Hepatic stellate cell (primary cell): ENCODE data around the gene EFHD1.
"Not testable (repeated sequence)": the region's sequence is repeated elsewhere in the genome, so short reads cannot be mapped to it uniquely, and the experiment has no call there.

ENCODE experiments used
- DNase-seq: peaks from one replicate; pipeline ENCODE4 v3.0.0; 2011; ENCODE audit warnings: low spot score

EFHD1 gene

DNA sequence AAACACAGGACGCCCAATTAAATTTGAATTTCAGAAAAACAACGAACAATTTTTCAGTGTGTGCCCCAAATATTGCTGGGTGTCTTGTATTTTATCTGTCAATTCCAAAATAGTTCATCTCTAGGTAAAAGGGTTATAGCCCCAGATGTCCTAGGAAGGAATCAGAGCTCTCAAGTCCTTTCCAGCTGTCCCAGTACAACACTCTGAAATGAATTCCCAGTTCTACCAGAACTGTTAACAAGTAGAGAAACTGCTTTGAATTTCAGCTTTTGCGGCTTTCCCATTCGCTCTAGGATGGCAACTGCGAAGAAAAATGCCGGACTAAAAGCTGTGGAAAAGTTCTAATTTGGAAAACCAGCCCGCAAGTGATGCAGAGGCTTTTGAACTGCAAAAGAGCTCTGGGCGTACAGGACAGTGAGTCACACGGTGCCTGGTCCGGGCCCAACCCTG lies 63.2 kb downstream of the EFHD1 start:
- DNase-seq = no peak

DNA sequence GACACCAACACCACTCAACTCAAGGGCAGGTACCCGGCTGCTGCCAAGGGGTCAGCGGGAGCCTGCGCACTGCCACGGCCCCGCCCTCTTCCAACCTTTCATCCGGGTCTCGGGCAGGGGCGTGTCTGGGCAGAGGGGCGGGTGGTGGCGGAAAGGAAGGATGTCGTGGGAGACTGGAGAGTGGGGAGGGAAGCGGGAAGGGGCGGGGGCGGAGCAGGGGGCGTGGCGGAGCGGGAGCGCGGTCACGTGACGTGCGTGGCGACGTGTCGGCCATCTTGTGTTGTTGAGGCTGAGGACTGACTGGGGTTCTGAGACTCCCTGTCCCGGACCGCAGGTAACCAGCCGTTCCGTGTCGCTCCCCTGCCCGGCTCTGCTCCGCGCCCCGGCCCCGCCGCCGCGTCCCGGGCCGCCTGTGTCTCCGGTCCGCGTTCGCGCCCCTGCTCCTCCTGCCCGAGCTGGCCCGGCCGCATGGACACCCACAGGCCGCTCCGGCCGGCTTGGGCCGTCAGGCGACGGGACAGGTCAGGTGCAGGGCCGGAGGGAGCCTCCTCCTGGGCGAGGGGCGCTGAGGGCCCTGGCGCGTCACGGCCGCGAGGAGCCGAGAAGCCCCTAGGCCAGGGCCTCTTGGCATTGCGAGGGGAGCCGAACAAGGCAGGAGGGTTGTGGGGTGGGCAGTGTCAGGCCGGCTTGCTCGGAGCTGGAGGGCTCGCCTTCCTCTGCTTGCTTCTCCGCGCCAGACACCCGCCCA lies 63.8 kb downstream of the EFHD1 start, which contains the start of gene GIGYF2:
Gene GIGYF2, plus strand, starts transcription at position 273 of the 748 bp plus-strand sequence. CDS start 37,867 bp downstream, outside the sequence.
- peak; percentile 93 for DNase-seq

DNA sequence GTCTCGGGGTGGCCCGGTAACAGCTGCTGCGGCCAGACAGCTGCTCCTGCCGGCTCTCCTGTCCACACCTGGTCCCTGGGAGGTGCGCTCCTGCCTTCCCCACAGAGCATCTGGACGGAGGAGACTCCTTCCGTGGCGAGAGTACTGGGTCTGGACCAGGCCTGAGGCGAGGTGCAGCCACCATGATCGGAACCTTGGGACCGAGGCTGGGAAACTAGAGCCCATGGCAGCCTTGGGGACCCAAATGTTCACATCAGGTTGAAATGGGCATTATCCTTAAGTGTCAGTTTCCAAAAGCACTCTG lies 64.4 kb downstream of the EFHD1 start:
- no peak for DNase-seq

DNA sequence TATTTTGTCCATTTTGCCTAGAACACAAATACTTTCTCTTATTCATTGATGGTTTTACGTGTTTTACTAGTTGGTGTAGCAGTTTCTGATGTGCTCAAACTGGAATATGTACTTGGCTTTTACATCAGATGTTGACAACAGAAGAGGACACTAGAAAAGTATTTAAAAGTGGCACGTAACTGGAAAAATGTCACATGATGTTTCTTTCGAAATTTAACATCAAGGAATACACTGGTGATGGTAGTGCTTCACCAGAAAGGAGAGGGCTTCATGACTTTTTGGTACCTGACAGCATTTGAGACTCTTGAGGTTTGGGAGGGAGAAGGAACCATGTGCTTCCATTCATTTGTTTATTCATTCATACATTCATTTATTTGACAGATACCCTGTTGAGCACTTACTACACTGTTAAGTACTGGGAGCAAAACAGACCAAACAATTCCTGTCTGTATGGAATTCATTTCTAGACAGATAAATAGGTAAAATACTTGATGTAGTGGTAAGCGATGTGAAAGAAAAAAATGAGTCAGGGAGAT lies 65.2 kb downstream of the EFHD1 start:
- no peak for DNase-seq

DNA sequence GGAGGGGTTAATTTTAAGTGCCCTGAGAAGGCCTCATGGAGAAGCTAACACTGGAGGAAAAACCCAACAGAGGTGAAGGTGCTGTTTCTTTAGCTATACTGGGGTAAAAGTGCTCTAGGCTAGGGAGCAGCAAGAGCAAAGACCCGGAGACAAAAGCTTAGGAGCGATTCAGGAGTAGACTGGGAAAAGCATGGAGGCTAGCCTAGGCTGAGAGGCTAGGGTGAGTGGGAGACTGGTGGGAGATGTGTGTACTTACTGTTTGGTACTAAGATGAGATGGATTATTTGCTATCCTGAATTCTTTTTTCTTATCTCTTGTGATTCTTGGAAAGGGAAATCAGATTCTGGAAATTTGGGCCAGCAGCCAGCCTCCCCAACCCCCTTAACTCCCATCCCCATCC lies 65.7 kb downstream of the EFHD1 start:
- no peak for DNase-seq

DNA sequence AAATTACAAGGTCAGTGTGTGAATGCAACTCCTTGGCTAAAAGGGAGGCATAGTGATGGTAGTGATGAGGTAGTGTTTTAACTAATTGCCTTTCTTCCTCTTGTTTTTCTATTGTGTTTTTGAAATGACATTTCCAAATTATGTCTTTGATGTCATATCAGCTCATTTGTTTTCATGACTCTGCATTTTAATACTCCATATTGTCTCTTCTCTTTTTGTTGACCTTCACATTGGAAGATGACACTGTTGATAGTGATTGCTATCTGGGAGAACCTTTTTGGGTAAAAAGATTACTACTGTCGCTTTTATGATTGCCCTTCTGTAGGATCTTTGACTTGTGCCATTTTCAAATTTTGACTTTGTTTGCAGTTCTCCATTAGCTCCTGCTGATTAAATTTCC lies 66.8 kb downstream of the EFHD1 start:
- no peak for DNase-seq

DNA sequence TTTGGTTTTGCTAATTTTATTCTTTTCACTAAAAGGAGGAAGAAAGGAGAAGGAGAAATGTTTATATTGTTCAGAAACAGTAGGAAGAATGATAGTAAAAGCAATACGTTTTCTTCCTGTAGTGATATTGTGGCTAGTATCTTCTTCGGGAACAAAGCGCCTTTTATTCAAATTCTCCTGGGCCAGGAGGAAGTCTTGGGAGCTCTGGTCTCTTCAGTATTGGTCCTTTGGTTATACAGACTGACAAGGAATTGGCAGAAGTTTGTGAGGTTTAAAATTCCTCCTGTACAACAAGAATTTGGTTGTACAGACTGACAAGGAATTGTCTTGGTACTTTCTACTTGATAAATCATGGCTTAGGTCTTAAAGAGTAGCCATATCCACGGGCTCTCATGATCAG lies 73.7 kb downstream of the EFHD1 start:
- DNase-seq = no peak

DNA sequence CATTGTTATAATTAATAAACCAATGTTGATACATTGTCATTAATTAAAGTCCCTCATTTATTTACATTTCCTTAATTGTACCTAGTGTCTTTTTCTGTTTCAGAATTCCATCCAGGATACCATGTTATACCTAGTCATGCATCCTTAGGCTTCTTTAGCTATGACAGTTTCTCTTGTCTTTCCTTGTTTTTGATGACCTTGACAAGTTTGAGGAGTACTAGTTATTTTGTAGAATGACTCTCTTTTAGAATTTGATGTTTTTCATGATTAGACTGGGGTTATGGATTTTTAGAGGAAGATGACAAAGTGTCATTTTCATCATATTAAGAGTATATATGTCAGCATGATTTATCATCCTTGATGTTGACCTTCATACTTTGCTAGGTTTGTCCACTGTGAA lies 80.1 kb downstream of the EFHD1 start:
- no peak for DNase-seq

DNA sequence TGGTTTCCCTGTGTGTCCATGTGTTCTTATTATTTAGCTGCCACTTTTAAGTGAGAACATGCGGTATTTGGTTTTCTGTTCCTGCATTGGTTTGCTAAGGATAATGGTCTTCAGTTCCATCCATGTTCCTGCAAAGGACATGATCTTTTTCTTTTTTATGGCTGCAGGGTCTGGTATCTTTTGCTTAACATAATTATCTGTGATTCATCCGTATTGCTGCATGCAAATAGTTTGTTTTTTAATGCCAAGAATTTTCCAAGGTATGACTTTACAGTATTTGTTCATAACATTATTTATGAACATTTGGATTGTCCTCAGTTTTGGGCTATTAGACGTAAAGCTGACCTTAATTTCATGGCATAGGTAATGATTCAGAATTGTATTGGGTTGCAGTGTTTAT lies 81.6 kb downstream of the EFHD1 start:
- DNase-seq = no peak

DNA sequence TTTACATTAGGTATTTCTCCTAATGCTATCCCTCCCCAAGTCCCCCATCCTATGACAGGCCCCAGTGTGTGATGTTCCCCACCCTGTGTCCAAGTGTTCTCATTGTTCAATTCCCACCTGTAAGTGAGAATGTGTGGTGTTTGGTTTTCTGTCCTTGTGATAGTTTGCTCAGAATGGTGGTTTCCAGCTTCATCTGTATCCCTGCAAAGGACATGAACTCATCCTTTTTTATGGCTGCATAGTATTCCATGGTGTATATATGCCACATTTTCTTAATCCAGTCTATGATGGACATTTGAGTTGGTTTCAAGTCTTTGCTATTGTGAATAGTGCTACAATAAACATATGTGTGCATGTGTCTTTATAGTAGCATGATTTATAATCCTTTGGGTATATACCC lies 86.7 kb downstream of the EFHD1 start:
- not testable (repeated sequence) for DNase-seq

DNA sequence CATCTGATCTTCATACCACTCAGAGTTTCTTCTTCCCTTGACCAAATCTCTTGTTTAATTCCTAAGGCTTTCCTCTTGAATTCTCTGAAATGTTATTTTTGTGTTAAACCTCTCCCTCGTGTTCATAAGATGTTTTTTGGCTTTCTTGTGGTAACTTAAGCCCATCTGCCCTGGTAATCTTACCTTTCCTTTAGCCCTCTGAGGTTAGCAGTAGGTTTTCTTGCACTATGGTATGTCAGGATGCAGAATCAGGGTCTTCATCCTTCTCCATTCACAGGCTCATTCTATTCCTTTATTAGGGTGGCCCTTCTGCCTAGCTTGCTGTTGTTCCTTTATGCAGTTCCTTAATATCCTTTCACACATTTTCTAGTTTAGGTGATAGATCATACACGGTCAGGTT lies 87.9 kb downstream of the EFHD1 start:
- DNase-seq = no peak

DNA sequence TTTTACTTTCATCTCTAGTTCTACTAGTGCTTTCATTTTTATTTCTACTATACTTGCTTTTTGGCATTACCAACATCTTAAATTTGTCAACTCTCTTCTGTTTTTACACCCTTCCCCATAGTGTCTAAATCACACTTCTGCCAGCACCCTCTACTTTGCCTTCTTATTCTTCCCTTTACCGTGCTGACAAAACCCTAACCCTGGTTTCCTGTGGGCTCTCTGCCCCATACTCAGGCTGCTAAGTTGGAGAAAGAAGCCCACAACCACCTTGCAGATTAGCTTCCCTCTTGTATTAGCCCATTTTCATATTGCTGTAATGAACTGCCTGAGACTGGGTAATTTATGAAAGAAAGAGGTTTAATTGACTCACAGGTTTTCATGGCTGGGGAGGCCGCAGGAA lies 88.5 kb downstream of the EFHD1 start:
- DNase-seq = no peak

DNA sequence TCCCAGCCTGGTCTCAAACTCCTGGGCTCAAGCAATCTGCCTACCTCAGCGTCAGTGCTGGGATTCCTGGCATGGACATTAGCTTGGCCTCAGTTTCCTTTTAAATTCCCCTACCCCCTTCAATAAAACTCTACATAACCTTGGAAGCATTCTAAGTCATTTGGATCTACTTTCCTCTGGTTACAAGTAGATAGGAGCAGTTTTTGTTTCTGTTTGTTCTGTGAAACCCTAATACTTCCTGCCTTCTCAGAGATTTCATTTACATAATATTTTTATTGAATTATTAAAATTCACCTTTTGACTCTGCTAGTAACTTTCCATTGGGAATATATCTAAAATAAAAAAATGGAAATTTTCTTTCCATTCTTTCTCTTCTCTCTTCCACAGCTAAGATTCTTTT lies 89.6 kb downstream of the EFHD1 start:
- no peak for DNase-seq

DNA sequence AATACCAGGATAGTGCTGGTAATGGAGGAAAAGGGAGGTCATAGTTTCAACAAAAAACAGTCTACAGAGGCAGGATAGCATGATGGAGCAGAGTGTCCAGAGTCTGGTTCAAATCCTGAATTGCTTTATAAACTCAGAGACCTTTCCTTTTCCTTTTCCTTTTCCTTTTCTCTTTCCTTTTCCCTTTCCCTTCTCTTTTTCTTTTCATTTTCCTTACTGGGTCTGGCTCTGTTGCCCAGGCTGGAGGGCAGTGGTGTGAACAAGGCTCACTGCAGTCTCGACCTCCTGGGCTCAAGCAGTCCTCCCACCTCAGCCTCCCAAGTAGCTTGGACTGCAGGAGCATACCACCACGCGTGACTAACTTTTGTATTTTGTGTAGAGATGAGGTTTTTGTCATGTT lies 95.4 kb downstream of the EFHD1 start:
- DNase-seq = no peak

DNA sequence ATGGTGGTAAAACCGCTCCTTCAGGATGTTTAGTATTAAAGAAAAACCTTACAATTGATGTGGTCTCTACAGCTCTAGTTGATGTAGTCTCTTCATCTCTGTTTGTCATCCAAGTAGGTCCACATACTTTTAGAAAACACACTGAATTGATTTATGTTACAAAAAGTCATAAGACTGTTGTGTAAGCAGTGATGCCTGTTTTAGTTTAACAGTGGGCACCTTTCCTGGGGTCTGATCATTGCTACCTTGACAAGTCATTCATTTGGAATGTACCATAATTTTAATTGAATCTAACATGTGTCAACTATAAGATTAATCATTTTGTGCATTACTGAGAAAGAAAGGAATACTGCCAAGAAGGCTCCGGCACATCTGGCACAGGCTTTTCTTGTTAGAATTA lies 98.1 kb downstream of the EFHD1 start:
- no peak for DNase-seq
